ENCODE measurements around the gene DKK2. TPM values are rescaled to one million over a fixed set of nuclear protein-coding genes. Genes with fewer than 3 reads are reported as not detected.

The DKK2 gene
- total and polyA plus RNA-seq, 9 of the 15 experiments (the other 6 are each of a cell fraction or from before 2014, with no cell fraction given) = not detected

DNA sequence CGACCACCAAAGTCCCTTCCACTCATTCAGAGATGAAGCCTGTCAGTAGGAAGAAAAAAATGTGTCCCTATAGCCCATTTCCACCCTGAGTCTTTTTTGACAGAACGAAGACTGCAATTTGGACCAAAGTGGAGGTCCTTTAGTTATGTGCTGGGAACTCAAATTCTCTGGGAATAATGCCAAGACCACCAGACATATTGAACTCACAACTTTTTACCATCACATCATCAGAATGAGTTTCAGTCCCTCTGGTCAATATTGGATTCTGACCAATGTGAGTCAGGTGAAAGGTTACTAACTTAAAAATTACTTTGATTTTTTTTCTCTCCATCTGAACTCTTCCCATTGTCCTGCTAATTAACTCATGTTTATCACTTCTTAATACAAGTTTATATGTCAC, 128.9 kb downstream of the DKK2 start (continued):
- TF ChIP-seq, protein P1, sequence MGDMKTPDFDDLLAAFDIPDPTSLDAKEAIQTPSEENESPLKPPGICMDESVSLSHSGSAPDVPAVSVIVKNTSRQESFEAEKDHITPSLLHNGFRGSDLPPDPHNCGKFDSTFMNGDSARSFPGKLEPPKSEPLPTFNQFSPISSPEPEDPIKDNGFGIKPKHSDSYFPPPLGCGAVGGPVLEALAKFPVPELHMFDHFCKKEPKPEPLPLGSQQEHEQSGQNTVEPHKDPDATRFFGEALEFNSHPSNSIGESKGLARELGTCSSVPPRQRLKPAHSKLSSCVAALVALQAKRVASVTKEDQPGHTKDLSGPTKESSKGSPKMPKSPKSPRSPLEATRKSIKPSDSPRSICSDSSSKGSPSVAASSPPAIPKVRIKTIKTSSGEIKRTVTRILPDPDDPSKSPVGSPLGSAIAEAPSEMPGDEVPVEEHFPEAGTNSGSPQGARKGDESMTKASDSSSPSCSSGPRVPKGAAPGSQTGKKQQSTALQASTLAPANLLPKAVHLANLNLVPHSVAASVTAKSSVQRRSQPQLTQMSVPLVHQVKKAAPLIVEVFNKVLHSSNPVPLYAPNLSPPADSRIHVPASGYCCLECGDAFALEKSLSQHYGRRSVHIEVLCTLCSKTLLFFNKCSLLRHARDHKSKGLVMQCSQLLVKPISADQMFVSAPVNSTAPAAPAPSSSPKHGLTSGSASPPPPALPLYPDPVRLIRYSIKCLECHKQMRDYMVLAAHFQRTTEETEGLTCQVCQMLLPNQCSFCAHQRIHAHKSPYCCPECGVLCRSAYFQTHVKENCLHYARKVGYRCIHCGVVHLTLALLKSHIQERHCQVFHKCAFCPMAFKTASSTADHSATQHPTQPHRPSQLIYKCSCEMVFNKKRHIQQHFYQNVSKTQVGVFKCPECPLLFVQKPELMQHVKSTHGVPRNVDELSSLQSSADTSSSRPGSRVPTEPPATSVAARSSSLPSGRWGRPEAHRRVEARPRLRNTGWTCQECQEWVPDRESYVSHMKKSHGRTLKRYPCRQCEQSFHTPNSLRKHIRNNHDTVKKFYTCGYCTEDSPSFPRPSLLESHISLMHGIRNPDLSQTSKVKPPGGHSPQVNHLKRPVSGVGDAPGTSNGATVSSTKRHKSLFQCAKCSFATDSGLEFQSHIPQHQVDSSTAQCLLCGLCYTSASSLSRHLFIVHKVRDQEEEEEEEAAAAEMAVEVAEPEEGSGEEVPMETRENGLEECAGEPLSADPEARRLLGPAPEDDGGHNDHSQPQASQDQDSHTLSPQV (IDR thresholded peaks at IDR 0.05) = no peak

DNA sequence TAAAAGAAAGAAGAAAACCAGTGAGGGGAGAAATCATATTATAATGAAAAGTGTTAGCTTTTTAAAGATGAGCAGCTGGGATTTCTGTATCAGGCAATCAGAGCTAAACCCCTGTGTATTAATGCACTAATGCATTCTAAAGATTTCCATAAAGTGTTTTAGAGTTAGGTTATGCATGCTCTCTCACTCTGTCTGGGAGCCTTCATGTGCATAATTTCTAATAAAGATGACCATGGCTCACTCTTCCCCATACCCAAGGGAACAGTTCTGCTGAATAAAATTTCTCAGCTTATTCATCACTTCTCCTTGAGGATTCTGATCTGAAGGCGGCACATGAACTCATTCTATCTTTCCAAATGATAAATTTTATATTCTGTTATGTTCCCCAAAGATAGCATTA, 129.4 kb downstream of the DKK2 start:
- ATAC-seq (no peak), FAIRE-seq (no peak), DNase-seq (ENCODE audit: extremely low read depth in 1 of 4, low spot score in 3 of 4) (no peak)
- no peaks in the 10 kb centered on the region for H3K9me1 ChIP-seq (ENCODE audit: control insufficient read depth, insufficient read depth, low read length)
- no peak overlapping the region for H3K9ac ChIP-seq (ENCODE audit: insufficient read depth in 1 of 2, low read depth in 2 of 2, low read length in 2 of 2)
- BruUV-seq (replicated peaks) = no TSS peak
- H3K79me2 ChIP-seq (ENCODE audit: control insufficient read depth, insufficient read depth, low read length) = no peaks in the 10 kb centered on the region
- H3K4me3 ChIP-seq = no peak overlapping the region
- POLR2A ChIA-PET = no interaction called here
- H2AFZ ChIP-seq (ENCODE audit: low read depth, low read length) = no peak overlapping the region
- TF ChIP-seq EWSR1 (IDR thresholded peaks at IDR 0.05; ENCODE audit: borderline replicate concordance, low read depth, partially characterized antibody) (no peak), TEAD4 (IDR thresholded peaks at IDR 0.05; ENCODE audit: low read length) (no peak), TEAD4 (CRISPR knock-in tag; IDR thresholded peaks at IDR 0.05; ENCODE audit: borderline replicate concordance) (no peak), NFXL1 (CRISPR knock-in tag; IDR thresholded peaks at IDR 0.05) (no peak), CHD4 (IDR thresholded peaks at IDR 0.05; ENCODE audit: insufficient read depth, insufficient replicate concordance, low read depth, low read length, poor library complexity, severe bottlenecking) (no peak), MTA2 (IDR thresholded peaks at IDR 0.05; ENCODE audit: low read depth) (no peak)
- TF ChIP-seq, protein P2, sequence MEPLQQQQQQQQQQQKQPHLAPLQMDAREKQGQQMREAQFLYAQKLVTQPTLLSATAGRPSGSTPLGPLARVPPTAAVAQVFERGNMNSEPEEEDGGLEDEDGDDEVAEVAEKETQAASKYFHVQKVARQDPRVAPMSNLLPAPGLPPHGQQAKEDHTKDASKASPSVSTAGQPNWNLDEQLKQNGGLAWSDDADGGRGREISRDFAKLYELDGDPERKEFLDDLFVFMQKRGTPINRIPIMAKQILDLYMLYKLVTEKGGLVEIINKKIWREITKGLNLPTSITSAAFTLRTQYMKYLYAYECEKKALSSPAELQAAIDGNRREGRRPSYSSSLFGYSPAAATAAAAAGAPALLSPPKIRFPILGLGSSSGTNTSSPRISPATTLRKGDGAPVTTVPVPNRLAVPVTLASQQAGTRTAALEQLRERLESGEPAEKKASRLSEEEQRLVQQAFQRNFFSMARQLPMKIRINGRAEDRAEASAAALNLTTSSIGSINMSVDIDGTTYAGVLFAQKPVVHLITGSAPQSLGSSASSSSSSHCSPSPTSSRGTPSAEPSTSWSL (CRISPR knock-in tag; IDR thresholded peaks at IDR 0.05; ENCODE audit: borderline replicate concordance) = no peak
- in situ Hi-C loops (cut with MboI) = no loop called here
- no peaks in the 10 kb centered on the region for H4K20me1 ChIP-seq (replicated peaks; ENCODE audit: control insufficient read depth, insufficient read depth, low read length)
- intact Hi-C loops (cut with micrococcal nuclease) = no loop called here
- no peaks in the 10 kb centered on the region for H3K9me3 ChIP-seq (replicated peaks; ENCODE audit: control insufficient read depth, insufficient read depth, low read depth, low read length)
- H3K4me2 ChIP-seq (ENCODE audit: insufficient read depth, low read length) = no peak overlapping the region
- H3K36me3 ChIP-seq (ENCODE audit: control insufficient read depth, insufficient read depth, low read length) = no peaks in the 10 kb centered on the region
- CTCF ChIA-PET (ENCODE audit: low intra/inter-chr PET ratio) = no interaction called here
- no peaks in the 10 kb centered on the region for H3K4me1 ChIP-seq (replicated peaks in 1 of 2; ENCODE audit: control insufficient read depth in 2 of 2, insufficient read depth in 2 of 2, low read length in 2 of 2)
- no peak overlapping the region for H3K27ac ChIP-seq (ENCODE audit: extremely low read depth, low read depth, low read length)
- H3K27me3 ChIP-seq (ENCODE audit: control insufficient read depth in 2 of 2, insufficient read depth in 2 of 2, low read length in 2 of 2) = no peaks in the 10 kb centered on the region
- 5% methylated on average over 1 of the region's 1 CpG for WGBS (ENCODE audit: insufficient coverage, low coverage, missing lambda C conversion rate)
